ENCODE results near the gene ARMH3. TPM values are rescaled to one million over a fixed set of nuclear protein-coding genes. Genes with fewer than 3 reads are reported as not detected.

ARMH3 gene
- total RNA-seq, 4 donors from 2014 or later = 9.7 to 14.9 (median 13.4) TPM

- ATAC-seq = peak; percentile 68 to 70
- in situ Hi-C loops (cut with MboI; ENCODE audit: low sequenced_read_pairs in 4 of 4) = loop anchor here in 2 of 4 donors (10.0 kb wide), 2 partner anchors 184 to 244 kb away; no protein-coding TSS in a partner anchor
- peak; percentile 63 to 71 for DNase-seq
- intact Hi-C loops (cut with DNase I; ENCODE audit: low total_unique reads) = no loop called here
- no peaks in the 10 kb centered on the region for H3K9me3 ChIP-seq
- peaks cover 15 to 19% of the 10 kb centered on the region in 2 donors for H3K4me1 ChIP-seq
- TF ChIP-seq CTCF (IDR thresholded peaks at IDR 0.05 in 4 of 5, conservative IDR thresholded peaks at IDR 0.05 in 1 of 5) (no peak), POLR2A (IDR thresholded peaks at IDR 0.05) (no peak)
- peak overlapping the region; percentile 8 to 44 (median 36) for H3K27ac ChIP-seq
- H3K36me3 ChIP-seq = peaks cover 0 to 6% of the 10 kb centered on the region in 2 donors
- H3K4me3 ChIP-seq = peak overlapping the region; percentile 40 to 67 (median 54)
- H3K27me3 ChIP-seq = no peaks in the 10 kb centered on the region
Observed at GRCh38 chr10:101830322-101831168, 225.4 kb downstream of the ARMH3 start.

- in situ Hi-C loops (cut with MboI; ENCODE audit: low sequenced_read_pairs in 4 of 4) = loop anchor here in 2 of 4 donors (10.0 kb wide), 2 partner anchors 185 to 245 kb away; no protein-coding TSS in a partner anchor
- Histone ChIP-seq H3K27ac (peak overlapping the region; percentile 5 to 44 (median 36)), H3K9me3 (no peaks in the 10 kb centered on the region), H3K36me3 (peaks cover 0 to 6% of the 10 kb centered on the region in 2 donors), H3K4me3 (peak overlapping the region in 3 of 4 donors; percentile 53 to 67 (median 56)), H3K4me1 (peaks cover 15 to 19% of the 10 kb centered on the region in 2 donors), H3K27me3 (no peaks in the 10 kb centered on the region)
- intact Hi-C loops (cut with DNase I; ENCODE audit: low total_unique reads) = no loop called here
- TF ChIP-seq CTCF (IDR thresholded peaks at IDR 0.05 in 4 of 5, conservative IDR thresholded peaks at IDR 0.05 in 1 of 5) (no peak), POLR2A (IDR thresholded peaks at IDR 0.05) (no peak)
- peak in 1 of 2 donors; percentile 4 for ATAC-seq
- no peak for DNase-seq
Observed at GRCh38 chr10:101829561-101830315, 226.2 kb downstream of the ARMH3 start.

GRCh38 chr10:101828766-101829551 is 227.0 kb downstream of the ARMH3 start:
- Histone ChIP-seq H3K27me3 (no peaks in the 10 kb centered on the region), H3K36me3 (peaks cover 0 to 6% of the 10 kb centered on the region in 2 donors), H3K4me3 (peak overlapping the region in 2 of 4 donors; percentile 20 to 53), H3K27ac (peak overlapping the region in 2 of 4 donors; percentile 5 to 9), H3K4me1 (peaks cover 15 to 19% of the 10 kb centered on the region in 2 donors), H3K9me3 (no peaks in the 10 kb centered on the region)
- TF ChIP-seq CTCF (IDR thresholded peaks at IDR 0.05 in 4 of 5, conservative IDR thresholded peaks at IDR 0.05 in 1 of 5) (no peak), POLR2A (IDR thresholded peaks at IDR 0.05) (no peak)
- ATAC-seq (no peak), DNase-seq (no peak)
- in situ Hi-C loops (cut with MboI; ENCODE audit: low sequenced_read_pairs in 4 of 4) = no loop called here
- intact Hi-C loops (cut with DNase I; ENCODE audit: low total_unique reads) = no loop called here

GRCh38 chr10:101827919-101828600 is 227.9 kb downstream of the ARMH3 start:
- intact Hi-C loops (cut with DNase I; ENCODE audit: low total_unique reads) (no loop called here), in situ Hi-C loops (cut with MboI; ENCODE audit: low sequenced_read_pairs in 4 of 4) (no loop called here)
- TF ChIP-seq CTCF (IDR thresholded peaks at IDR 0.05 in 4 of 5, conservative IDR thresholded peaks at IDR 0.05 in 1 of 5) (no peak), POLR2A (IDR thresholded peaks at IDR 0.05) (no peak)
- Histone ChIP-seq H3K4me3 (no peak overlapping the region), H3K9me3 (no peaks in the 10 kb centered on the region), H3K27me3 (no peaks in the 10 kb centered on the region), H3K4me1 (peaks cover 15 to 19% of the 10 kb centered on the region in 2 donors), H3K27ac (no peak overlapping the region), H3K36me3 (peaks cover 0 to 6% of the 10 kb centered on the region in 2 donors)
- no peak for DNase-seq
- no peak for ATAC-seq

All from gastrocnemius medialis (tissue), 4 donors.